Panc1 (cell line): ENCODE measurements around the gene BRINP3. TPM values are rescaled to one million over a fixed set of nuclear protein-coding genes. Genes with fewer than 3 reads are reported as not detected.

Experiments
- ATAC-seq: fragments of 200-7000 bp; cut with Tn5 transposase; 2 replicates; pipeline ENCODE4 v1.9.1; 2020; ENCODE audit warnings: mild to moderate bottlenecking, moderate library complexity
- BruUV-seq: library from RNA; stranded (reverse); fragments of 400-500 nt; replicated peaks from 2 replicates; lab custom pipeline; 2021; lab: Mats Ljungman, UMichigan
- CTCF ChIA-PET: fragments of 300-600 bp; sonication (Branson Sonifier 250); formaldehyde crosslinking; loops from one replicate; lab custom pipeline; 2022; ENCODE audit warnings: antibody characterized with exemption; lab: Charles Lee
- POLR2A ChIA-PET: fragments of 300-600 bp; sonication (Branson Sonifier 250); formaldehyde crosslinking; loops from one replicate; lab custom pipeline; 2022; ENCODE audit warnings: antibody characterized with exemption; lab: Charles Lee
- DNase-seq: peaks from one replicate; pipeline ENCODE4 v3.0.0-alpha.2; 2010; ENCODE audit warnings: low read depth, low spot score
- H3K27ac ChIP-seq: 2 replicates; pipeline ENCODE4 v1.5.1; 2011; ENCODE audit warnings: mild to moderate bottlenecking, low read length, inconsistent platforms
- H3K27me3 ChIP-seq: fragments of 200-500 bp; sonication (Bioruptor generic); 2 replicates; pipeline ENCODE4 v1.6.0; 2014; ENCODE audit warnings: low read length, inconsistent platforms; ENCODE audit not compliant: control insufficient read depth, insufficient read depth
- H3K36me3 ChIP-seq: fragments of 200-500 bp; sonication (Bioruptor generic); 2 replicates; pipeline ENCODE4 v1.5.1; 2014; ENCODE audit warnings: inconsistent platforms, mild to moderate bottlenecking, low read length, moderate library complexity; ENCODE audit not compliant: control insufficient read depth, insufficient read depth
- H3K4me1 ChIP-seq: 2 replicates; pipeline ENCODE4 v1.5.1; 2011; ENCODE audit warnings: inconsistent platforms, mild to moderate bottlenecking, low read length, moderate library complexity; ENCODE audit not compliant: control insufficient read depth, insufficient read depth
- H3K4me3 ChIP-seq, 2 experiments: 2 replicates each; pipeline ENCODE4 v1.5.1; 2011 to 2012; ENCODE audit warnings: low read depth in 2 of 2, low read length in 2 of 2, mild to moderate bottlenecking in 2 of 2, inconsistent platforms in 1 of 2, moderate library complexity in 1 of 2
- H3K9me3 ChIP-seq: fragments of 200-500 bp; sonication (Bioruptor generic); 2 replicates; pipeline ENCODE4 v1.5.1; 2014; ENCODE audit warnings: low read depth, mild to moderate bottlenecking, inconsistent platforms, low read length, moderate library complexity; ENCODE audit not compliant: control insufficient read depth, insufficient read depth
- CTCF ChIP-seq: fragments of 450-650 bp; IDR thresholded peaks from 2 replicates; pipeline ENCODE4 v1.5.1; 2017; ENCODE audit warnings: mild to moderate bottlenecking
- POLR2AphosphoS5 ChIP-seq: IDR thresholded peaks from 2 replicates; pipeline ENCODE4 v1.6.1; 2012; ENCODE audit warnings: mild to moderate bottlenecking, low read depth, low read length, moderate library complexity
- SIN3A ChIP-seq: IDR thresholded peaks from 2 replicates; pipeline ENCODE4 v1.6.1; 2012; ENCODE audit warnings: low read depth, mild to moderate bottlenecking, low read length, moderate library complexity, borderline replicate concordance; ENCODE audit not compliant: insufficient read depth
- TCF7L2 ChIP-seq: IDR thresholded peaks from 2 replicates; pipeline ENCODE4 v1.6.1; 2011; ENCODE audit warnings: mild to moderate bottlenecking, low read depth, low read length, inconsistent platforms
- in situ Hi-C: cut with HindIII; loops from 2 replicates; pipeline ENCODE4 v1.10.0; 2016; ENCODE audit warnings: low sequenced_read_pairs, low pct_unique_long_range_greater_than_20kb
- intact Hi-C: fragments of 100-400 bp; cut with micrococcal nuclease; formaldehyde crosslinking; loops from one replicate; pipeline ENCODE4 v1.10.0; 2022; ENCODE audit not compliant: unreplicated experiment
- total RNA-seq: library from RNA; stranded (reverse); gene quantifications from one replicate; pipeline ENCODE4 v1.2.1, GENCODE V29; 2021; ENCODE audit not compliant: unreplicated experiment
- TF ChIP-seq, protein P1 (sequence below), 2 experiments: IDR thresholded peaks; 2 replicates each; pipeline ENCODE4 v1.6.1; 2011 to 2012; ENCODE audit warnings: low read depth in 2 of 2, control low read depth in 1 of 2, low read length in 1 of 2, mild to moderate bottlenecking in 1 of 2, moderate library complexity in 1 of 2; ENCODE audit not compliant: insufficient read depth in 1 of 2

Gene BRINP3
- total RNA-seq, 1 experiment from 2014 or later: 1.0 TPM

DNA sequence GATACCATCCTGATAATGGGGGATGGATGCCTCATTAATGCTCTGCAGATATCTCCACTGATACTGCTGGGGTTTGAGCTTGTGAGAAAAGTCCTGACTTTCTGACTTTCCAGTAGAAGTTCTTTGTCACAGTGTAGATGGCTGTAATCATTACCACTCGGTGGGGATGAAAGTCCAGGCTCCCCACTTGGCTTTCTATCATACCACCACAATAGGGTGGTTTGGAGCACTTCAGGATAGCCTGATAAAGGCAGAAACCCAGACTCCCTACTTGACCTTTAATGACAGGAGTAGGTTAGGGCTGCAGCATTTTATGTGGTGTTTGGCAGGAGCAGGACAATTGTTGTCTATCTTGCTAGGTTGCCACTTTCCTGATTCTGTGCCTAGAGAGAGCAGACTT, 294.1 kb downstream of the BRINP3 start:
- H3K4me3 ChIP-seq: no peak overlapping the region
- CTCF ChIA-PET: no interaction called here
- TF ChIP-seq SIN3A (no peak), TCF7L2 (no peak), POLR2AphosphoS5 (no peak), CTCF (no peak)
- TF ChIP-seq, protein P1, sequence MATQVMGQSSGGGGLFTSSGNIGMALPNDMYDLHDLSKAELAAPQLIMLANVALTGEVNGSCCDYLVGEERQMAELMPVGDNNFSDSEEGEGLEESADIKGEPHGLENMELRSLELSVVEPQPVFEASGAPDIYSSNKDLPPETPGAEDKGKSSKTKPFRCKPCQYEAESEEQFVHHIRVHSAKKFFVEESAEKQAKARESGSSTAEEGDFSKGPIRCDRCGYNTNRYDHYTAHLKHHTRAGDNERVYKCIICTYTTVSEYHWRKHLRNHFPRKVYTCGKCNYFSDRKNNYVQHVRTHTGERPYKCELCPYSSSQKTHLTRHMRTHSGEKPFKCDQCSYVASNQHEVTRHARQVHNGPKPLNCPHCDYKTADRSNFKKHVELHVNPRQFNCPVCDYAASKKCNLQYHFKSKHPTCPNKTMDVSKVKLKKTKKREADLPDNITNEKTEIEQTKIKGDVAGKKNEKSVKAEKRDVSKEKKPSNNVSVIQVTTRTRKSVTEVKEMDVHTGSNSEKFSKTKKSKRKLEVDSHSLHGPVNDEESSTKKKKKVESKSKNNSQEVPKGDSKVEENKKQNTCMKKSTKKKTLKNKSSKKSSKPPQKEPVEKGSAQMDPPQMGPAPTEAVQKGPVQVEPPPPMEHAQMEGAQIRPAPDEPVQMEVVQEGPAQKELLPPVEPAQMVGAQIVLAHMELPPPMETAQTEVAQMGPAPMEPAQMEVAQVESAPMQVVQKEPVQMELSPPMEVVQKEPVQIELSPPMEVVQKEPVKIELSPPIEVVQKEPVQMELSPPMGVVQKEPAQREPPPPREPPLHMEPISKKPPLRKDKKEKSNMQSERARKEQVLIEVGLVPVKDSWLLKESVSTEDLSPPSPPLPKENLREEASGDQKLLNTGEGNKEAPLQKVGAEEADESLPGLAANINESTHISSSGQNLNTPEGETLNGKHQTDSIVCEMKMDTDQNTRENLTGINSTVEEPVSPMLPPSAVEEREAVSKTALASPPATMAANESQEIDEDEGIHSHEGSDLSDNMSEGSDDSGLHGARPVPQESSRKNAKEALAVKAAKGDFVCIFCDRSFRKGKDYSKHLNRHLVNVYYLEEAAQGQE (IDR thresholded peaks at IDR 0.05; ENCODE audit: insufficient read depth in 1 of 2, low read depth in 2 of 2, low read length in 1 of 2): no peak

GRCh38 chr1:190179817-190180216, 297.8 kb downstream of the BRINP3 start:
- Histone ChIP-seq H3K9me3 (no peaks in the 10 kb centered on the region), H3K4me3 (no peak overlapping the region), H3K27me3 (no peaks in the 10 kb centered on the region), H3K36me3 (no peaks in the 10 kb centered on the region), H3K4me1 (no peaks in the 10 kb centered on the region), H3K27ac (no peak overlapping the region)
- CTCF ChIA-PET: no interaction called here
- TF ChIP-seq SIN3A (no peak), CTCF (no peak), POLR2AphosphoS5 (no peak), TCF7L2 (no peak)
- TF ChIP-seq, protein P1 (IDR thresholded peaks at IDR 0.05; ENCODE audit: insufficient read depth in 1 of 2, low read depth in 2 of 2, low read length in 1 of 2): no peak
- in situ Hi-C loops: no loop called here
- no TSS peak for BruUV-seq
- ATAC-seq: no peak
- POLR2A ChIA-PET: no interaction called here
- DNase-seq: peak; percentile 25
- intact Hi-C loops: no loop called here

More for the DNA sequence above, 294.1 kb downstream of the BRINP3 start:
- no TSS peak for BruUV-seq
- Histone ChIP-seq H3K27ac (no peak overlapping the region), H3K4me1 (no peaks in the 10 kb centered on the region), H3K27me3 (no peaks in the 10 kb centered on the region), H3K9me3 (no peaks in the 10 kb centered on the region), H3K36me3 (no peaks in the 10 kb centered on the region)
- ATAC-seq: no peak
- POLR2A ChIA-PET: no interaction called here
- in situ Hi-C loops (no loop called here), intact Hi-C loops (no loop called here)
- no peak for DNase-seq
